ENCODE data around the gene MRPL52.
A peak's percentile ranks its signal among the peaks of the same experiment; 100 is the strongest.
"Not testable (repeated sequence)": the region's sequence is repeated elsewhere in the genome, so short reads cannot be mapped to it uniquely, and the experiment has no call there.

The MRPL52 gene

DNA sequence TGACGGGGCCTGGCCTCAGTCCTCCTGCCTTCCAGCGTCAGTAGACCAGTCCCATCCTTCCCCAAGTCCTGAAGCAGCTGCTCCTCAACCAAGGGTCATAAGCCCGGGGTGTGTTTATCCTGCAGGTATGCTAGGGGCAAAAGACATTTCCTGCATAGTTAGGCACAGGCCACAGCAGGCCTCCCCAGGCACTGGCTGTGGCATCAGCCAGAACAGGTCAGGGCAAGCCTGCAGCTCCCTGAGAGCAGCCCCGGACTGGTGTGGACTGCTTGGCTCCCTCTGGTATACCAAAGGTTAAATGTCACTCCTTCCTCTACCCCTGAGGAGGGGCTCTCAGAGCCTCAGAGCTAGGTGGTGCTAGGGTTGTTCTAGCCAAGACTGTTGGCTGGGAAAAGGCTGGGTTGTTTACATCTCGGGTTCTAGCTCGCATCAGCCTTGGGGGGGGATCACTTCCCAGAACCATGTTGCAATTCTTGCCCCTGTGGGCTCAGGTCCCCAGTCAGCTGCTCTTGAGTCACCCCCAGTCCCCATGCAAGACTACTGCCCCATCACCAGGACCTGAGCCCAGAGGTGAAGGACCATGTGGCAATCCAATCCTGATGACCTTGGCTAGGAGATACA, 9.6 kb downstream of the MRPL52 start:
- DNase-seq, result no peak

DNA sequence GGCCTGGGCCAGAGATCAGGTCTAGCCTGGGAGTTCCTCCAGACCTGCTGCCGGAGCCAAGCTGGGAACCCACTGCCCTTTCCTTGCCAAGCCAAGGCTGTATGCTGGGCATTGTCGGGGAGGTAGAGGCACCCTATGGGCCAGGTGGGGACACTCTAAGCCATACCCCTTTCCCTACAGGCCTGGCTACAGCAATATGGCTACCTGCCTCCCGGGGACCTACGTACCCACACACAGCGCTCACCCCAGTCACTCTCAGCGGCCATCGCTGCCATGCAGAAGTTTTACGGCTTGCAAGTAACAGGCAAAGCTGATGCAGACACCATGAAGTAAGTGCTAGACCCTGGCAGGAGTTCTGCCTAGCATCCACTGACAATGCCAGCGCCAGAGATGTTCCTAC, 11.6 kb downstream of the MRPL52 start:
- DNase-seq, result no peak

DNA sequence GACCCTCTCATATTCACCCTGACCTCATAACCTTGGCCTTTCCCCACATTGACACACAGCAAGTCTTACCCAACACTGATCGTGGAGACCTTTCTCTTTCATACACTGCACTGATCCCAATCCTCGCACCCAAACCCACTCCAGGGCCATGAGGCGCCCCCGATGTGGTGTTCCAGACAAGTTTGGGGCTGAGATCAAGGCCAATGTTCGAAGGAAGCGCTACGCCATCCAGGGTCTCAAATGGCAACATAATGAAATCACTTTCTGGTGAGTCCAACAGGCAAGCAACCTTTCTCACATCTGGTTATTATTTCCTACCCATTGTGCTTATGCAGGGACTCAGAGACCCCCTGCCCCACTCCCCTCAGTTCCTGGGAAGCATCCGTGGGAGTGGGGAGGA, 12.1 kb downstream of the MRPL52 start:
- DNase-seq, result no peak

DNA sequence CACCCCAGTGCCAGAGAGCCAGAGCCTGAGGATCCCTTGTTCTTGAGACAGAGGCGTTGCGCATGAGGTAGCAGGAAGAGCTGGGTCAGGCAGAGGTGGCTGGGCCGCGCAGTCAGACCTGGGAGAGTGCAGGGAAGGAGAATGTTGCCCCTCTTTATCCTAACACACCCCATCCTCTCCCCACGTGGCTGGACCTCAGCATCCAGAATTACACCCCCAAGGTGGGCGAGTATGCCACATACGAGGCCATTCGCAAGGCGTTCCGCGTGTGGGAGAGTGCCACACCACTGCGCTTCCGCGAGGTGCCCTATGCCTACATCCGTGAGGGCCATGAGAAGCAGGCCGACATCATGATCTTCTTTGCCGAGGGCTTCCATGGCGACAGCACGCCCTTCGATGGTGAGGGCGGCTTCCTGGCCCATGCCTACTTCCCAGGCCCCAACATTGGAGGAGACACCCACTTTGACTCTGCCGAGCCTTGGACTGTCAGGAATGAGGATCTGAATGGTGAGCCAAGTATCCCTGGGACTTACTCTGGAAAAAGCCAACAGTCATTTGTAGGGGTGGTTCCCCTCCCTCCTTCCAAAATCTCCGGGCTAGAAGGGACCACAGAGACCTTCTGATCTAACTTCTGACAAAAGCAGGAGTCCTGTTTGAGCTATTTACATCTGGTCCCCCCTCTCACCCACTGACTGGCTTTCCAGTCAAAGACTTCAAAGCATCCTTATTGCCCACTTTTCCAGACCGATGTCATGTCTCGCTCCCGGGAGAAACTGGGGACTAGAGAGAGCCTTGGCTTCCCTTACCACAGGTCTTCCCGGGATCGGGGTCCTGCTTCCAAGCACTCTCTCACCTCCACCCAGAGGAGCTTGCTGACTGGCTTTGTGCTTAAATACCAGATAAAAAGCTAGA, 12.8 kb downstream of the MRPL52 start:
- no peak for DNase-seq

DNA sequence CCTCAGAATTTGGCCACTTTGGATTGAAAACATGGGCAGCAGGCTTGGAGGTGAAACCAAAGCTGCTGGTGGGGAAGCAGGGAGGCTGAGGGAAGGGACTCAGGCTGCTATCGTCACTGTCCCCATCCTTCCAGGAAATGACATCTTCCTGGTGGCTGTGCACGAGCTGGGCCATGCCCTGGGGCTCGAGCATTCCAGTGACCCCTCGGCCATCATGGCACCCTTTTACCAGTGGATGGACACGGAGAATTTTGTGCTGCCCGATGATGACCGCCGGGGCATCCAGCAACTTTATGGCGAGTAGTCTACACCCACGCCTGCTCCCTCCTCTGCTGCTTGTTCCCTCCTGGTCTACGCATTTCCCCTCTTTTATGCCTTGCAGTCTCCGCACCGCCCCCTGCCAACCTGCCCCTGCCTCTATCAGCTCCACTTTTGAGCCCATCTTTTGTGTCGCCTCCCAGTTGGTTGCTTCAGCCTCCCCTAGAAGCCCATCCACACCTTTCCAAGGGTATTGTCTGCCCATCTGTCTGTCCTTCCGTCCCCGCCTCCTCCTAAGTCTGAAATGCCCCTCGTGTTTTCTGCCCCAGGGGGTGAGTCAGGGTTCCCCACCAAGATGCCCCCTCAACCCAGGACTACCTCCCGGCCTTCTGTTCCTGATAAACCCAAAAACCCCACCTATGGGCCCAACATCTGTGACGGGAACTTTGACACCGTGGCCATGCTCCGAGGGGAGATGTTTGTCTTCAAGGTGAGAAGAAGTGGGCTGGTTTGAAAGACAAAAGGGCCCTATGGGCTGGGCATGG, 13.6 kb downstream of the MRPL52 start:
- DNase-seq, result no peak

DNA sequence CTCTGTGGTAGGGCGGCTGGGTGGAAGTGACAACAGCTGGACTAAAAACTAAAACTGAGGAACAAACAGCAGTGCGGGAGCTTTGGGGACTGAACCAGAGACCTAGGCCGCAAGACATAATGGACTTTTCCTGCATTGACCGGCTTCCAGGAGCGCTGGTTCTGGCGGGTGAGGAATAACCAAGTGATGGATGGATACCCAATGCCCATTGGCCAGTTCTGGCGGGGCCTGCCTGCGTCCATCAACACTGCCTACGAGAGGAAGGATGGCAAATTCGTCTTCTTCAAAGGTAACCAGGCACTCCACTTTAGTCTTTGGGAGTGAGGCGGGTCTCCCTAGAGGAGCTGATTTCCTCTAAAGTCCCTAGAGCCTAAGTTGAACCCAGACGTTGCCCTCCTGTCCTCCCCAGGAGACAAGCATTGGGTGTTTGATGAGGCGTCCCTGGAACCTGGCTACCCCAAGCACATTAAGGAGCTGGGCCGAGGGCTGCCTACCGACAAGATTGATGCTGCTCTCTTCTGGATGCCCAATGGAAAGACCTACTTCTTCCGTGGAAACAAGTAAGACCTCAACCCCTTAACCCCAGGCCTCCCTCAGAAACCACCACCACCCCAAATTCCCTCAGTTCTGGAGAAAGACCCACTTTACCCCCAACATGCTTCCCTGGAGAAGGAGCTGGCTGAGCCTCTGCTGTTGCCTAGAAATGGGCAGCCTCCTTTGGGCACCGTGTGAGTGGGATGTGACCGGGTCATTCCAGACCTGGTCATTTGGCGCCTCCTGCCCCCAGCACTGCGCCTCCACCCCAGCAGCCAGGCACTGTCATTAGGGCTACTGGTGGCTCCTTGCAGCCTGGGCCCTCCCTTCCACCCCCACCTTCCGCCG, 14.8 kb downstream of the MRPL52 start:
- no peak for DNase-seq

DNA sequence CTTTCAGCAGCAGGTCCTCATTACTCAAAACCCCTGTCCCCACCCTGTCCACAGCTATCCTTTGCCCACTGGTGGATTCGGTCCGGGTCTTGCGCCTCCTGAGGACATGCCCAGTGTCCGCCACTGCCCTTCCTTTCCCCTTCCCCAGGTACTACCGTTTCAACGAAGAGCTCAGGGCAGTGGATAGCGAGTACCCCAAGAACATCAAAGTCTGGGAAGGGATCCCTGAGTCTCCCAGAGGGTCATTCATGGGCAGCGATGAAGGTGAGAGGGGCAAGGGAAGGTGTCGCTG, 15.4 kb downstream of the MRPL52 start:
- DNase-seq, result no peak

DNA sequence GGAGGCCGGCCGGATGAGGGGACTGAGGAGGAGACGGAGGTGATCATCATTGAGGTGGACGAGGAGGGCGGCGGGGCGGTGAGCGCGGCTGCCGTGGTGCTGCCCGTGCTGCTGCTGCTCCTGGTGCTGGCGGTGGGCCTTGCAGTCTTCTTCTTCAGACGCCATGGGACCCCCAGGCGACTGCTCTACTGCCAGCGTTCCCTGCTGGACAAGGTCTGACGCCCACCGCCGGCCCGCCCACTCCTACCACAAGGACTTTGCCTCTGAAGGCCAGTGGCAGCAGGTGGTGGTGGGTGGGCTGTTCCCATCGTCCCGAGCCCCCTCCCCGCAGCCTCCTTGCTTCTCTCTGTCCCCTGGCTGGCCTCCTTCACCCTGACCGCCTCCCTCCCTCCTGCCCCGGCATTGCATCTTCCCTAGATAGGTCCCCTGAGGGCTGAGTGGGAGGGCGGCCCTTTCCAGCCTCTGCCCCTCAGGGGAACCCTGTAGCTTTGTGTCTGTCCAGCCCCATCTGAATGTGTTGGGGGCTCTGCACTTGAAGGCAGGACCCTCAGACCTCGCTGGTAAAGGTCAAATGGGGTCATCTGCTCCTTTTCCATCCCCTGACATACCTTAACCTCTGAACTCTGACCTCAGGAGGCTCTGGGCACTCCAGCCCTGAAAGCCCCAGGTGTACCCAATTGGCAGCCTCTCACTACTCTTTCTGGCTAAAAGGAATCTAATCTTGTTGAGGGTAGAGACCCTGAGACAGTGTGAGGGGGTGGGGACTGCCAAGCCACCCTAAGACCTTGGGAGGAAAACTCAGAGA, 16.3 kb downstream of the MRPL52 start:
- no peak for DNase-seq

DNA sequence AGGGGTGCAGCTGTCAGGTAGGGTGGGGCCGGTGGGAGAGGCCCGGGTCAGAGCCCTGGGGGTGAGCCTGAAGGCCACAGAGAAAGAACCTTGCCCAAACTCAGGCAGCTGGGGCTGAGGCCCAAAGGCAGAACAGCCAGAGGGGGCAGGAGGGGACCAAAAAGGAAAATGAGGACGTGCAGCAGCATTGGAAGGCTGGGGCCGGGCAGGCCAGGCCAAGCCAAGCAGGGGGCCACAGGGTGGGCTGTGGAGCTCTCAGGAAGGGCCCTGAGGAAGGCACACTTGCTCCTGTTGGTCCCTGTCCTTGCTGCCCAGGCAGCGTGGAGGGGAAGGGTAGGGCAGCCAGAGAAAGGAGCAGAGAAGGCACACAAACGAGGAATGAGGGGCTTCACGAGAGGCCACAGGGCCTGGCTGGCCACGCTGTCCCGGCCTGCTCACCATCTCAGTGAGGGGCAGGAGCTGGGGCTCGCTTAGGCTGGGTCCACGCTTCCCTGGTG, 17.2 kb downstream of the MRPL52 start:
- no peak for DNase-seq

DNA sequence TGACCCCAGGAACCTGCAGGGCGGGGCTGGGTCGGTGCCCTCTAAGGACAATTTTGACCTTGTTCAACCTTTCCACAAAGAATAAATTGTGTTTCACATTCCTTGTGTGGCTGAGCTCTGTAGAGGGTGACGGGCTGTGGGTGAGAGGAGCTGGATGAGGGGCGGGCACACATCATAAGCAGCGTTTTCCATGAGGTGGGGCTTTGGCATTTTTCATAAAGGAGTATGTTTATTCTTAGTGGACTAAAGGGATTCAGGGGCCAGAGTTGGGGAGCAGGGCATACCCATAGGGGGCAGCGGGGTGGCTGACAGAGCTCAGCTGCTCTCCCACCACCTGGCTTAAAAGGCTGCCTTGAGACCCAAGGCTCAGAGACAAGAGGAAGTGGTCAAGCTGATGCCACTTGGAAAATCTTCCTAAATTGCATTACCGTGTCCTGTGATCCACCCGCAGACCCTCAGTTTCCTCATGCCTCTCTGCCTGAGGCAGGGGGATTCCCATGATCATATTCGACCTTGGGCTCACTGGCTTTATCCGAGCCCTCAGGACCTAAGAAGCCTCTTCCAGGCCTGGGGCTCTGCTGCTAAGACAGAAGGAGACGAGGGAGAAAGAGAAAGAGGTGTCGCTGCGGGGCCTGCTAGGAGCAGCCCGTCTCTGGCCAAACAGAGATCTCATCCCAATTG, 18.1 kb downstream of the MRPL52 start:
- no peak for DNase-seq

DNA sequence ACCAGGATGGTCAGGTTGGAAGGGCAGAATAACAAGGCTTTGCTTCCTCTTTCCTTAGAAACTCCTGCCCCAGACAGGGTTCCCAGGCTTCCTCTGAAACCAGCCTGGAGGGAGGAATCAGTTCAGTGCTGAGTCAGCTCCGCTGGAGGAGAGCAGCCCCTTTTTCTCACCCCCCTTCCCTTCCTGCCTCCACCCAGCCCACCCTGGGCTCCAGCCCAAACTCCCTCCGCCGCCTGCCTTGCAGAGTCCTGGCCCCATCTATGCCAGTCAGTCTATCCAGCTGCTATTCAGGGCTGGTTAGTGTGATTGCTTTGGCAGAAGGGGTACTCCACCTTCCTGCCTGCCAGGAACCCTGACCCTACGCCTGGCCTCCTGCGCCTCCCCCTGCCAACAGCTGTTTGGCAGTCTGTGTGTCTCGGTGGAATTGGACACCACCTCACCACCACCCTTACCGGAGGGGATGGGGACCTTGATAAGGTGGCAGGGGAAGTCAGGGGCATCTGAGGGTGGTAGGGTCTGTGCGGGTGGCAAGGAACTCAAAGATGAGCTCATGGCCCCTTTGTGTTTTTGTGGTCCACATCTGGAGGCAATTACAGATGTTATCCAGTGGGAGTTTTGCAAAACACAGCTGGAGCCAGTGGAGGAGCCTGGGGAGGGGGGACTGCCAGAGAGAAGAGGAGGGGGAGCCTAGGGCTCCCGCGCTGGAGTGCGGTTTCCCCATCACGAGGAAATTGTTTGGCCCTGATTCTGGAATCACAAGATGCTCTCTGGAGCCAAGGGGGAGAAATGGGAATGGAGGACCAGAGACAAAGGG, 18.9 kb downstream of the MRPL52 start:
- no peak for DNase-seq

DNA sequence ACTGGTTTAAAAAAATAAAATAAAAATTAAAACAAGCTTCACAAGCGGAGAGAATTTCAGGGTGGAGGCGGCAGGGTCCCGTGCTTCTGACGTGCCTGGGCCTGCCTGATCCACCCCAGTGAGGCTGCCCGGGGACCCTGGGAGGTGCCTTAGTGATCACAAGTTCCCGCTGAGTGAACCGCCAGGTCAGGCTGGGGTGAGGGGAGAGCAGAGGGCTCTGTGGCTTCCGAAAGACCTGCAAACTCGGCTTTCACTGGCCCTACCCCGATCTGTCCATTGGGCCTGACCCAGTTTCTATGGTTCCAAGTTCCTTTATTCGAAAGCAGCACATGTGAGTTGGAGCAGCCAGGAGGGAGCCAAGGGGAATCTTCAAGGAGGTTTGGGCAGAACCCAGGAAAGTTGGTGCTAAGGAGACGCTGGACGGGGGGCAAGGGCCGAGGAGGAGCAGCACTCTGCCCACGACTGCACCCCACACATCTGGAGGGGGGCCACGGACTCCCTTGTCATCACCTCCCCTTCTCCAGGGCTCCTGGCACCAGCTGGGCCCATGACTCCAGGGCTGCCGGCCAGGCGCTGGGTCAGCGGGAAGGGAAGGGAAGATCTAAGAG, 19.6 kb downstream of the MRPL52 start:
- DNase-seq, result no peak

DNA sequence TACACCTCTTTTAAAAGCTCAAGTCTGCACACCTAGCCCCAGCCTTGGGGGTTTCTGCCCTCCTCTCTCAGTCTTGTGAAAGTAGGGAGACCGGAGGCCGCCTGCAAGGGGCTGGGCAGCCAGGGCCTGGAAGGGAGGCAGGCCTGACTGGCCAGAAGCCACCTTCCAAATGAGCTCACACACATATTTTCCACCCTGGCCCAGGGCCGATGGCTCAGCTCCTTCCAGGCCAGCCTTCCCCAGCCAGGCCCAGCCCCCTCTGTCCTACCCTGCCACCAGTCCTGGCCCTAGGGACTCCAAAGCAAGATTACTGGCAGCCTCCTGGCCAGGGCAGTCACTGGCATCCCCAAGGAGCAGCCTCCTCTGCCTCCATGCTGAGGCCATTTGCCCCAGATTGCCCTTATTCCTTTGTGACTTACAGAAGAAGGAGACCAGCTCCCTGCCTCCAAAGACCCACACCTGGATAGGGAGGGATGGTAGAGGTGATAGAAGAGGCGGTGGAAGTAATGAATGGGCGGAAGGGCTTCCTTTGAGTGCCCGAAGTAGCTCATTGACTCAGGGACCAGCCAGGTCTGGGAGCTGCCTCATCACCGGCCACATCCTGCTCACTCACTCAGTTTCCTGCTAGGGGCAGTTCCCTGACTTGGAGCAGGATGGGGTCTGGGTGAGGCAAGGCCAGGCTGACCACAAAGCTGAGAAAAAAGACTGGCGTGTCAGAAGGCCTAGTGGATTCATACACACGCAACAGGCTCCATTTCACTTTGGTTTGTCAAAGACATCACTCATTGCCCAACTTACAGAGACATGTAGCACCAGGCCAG, 21.5 kb downstream of the MRPL52 start:
- no peak for DNase-seq

DNA sequence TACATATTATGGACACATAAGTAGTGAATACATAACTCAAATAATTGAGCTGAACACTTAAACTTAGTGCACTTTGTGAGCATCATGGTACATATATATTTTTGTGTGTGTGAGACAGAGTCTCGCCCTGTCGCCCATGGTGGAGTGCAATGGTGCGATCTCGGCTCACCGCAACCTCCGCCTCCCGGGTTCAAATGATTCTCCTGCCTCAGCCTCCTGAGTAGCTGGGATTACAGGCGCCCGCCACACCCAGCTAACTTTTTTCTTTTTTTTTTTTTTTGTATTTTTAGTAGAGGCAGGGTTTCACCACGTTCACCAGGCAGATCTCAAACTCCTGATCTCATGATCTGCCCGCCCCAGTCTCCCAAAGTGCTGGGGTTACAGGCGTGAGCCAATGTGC, 22.5 kb downstream of the MRPL52 start:
- not testable (repeated sequence) for DNase-seq

DNA sequence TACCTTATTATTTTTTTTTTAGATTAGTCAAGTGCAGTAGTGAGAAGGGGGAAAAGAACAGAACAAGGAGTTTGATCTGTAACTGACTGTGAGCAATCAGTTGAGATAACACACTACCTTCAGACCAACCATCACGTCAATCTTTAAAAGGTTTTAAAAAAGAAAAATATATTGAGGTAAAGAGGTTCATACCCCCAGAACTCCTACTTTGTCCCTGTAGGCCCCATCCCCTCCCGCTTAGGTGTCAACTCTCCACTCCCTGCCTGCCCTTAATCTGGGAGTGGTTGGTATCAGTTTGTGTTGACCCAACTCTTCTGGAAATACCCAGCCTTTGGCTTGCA, 22.9 kb downstream of the MRPL52 start:
- DNase-seq, result no peak

DNA sequence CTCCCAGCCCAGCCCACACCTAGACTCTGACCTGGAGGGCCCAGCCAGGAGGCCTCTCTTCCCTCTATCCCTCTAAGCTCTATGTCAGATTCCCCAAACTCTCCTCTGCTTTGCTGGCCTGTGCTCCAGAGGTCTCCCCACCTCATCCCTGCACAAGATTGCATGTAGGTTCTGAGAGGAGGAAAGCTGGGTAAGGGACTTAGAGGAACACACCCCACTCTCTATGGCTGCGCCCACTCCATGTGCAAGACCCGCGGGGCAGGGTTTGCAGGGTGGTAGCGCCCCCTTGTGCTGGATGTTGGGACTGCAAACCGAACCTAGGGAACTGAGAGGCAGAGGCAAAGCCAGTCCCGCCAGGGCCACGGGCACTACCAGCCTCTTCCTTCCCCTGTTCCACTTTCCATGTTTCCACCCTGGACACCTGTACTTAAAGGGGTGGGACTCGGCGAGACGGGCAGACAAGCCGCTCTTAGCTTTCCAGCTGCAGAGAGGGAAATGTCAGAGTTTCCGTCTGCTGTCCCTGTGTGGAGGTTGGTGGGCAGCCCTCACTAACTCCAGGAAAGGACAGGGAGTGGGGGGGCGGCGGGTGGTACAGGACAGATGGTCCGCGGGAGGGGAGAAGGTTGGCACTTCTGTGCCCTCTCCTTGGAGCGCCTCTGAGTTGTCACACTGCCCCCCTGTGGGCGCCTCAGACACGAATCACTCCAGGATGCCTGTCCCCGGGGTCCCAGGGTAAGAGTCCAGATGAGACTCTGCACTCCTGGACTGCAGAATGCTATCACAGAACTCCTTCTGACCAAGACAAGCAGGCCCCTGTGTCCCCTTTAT, 23.5 kb downstream of the MRPL52 start:
- peak; percentile 97 for DNase-seq

DNA sequence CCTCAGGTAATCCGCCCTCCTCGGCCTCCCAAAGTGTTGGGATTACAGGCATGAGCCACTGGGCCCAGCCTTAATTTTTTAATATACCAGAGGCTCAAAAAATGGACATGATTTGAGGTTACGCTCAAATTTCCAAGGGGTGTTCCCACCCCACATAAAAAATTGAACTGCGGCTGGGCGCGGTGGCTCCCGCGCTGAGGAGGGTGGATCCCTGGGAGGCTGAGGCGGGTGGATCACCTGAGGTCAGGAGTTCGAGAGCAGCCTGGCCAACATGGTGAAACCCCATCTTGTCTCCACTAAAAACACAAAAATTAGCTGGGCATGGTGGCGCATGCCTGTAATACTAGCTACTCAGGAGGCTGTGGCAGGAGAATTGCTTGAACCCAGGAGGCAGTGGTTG, 24.6 kb downstream of the MRPL52 start:
- DNase-seq, result not testable (repeated sequence)

Measured in activated CD4-positive, CD25-positive, alpha-beta regulatory T cell treated with anti-CD3 and anti-CD28 coated beads, Interleukin-2, amount 50 U/mL, for 72 hours (primary cell).